HG03108 (cell line): ENCODE results near the gene PDK4.

Source experiments
- ATAC-seq: cut with Tn5 transposase; IDR thresholded peaks from one replicate; pipeline ENCODE4 v1.9.1; 2021; ENCODE audit warnings: moderate library complexity; ENCODE audit not compliant: unreplicated experiment

The PDK4 gene

GRCh38 chr7:95535662-95536061 lies 60.7 kb downstream of the PDK4 start:
- ATAC-seq = no peak

GRCh38 chr7:95534796-95535195 lies 61.5 kb downstream of the PDK4 start:
- ATAC-seq = no peak
